ENCODE measurements around the gene AICDA.
"Not testable (repeated sequence)": the region's sequence is repeated elsewhere in the genome, so short reads cannot be mapped to it uniquely, and the experiment has no call there.

Gene AICDA

GRCh38 chr12:8612629-8613028 is at the start of gene AICDA:
TSS of gene AICDA (minus strand) at chr12:8612859. CDS start at chr12:8612767, 92 bp downstream.
- DNase-seq, result no peak

DNA sequence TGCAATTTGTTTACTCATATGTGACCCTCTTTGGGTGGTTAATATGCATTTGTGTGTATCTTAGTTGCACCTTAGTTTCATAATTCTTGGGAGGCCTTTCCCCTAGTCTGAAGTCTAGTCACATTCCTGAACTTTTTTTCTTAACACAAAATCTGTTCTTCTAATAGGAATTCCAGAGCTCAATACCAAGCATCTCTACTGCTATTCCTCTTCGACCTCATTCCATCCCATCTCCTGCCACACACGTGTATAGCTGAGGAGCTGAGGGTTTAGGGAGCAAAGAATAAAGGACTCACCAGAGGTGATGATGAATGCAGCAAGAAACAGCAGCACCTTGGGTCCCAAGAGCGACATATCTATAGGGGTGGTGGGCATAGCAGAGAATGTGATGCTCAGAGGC is 49.1 kb upstream of the AICDA start:
- DNase-seq, result no peak

DNA sequence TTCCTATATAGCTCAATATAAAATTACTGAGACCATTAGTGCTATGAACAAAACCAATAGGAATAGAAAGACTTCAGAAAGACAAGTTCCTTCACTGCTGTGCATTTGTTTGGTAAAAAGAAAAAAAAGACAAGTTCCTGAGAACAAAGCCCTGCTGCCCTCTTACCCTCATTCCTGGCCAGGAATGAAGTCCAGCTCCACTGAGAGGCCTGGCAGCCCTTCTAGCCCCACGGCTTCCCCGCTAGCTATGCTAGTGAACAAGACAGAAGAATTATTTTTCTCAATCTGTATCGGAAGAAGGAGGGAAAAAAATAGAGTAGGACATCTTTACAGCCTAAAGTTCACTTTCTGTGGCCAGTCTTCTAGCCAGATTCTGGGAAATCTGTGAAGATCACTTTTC is 48.4 kb upstream of the AICDA start:
- DNase-seq, result no peak

DNA sequence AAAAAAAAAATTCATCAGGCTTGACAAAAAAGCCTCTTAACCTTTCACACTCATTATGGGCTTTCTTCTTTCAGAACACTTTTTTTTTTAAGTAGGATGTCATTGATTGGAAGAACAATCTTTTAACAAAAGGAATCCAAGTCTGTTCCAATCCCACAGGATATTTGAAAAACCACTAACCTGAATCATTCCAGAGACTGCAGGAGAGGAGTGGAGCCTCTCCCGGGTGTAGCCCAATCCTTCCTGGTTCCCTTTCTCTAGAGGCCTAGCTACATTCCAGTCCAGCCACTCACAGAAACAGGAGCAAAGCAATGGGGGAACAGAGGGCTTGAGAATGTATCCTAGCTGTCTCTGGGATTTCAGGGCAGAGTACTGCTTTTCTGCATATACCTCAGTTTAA is 45.7 kb upstream of the AICDA start:
- no peak for DNase-seq

GRCh38 chr12:8655421-8655820 is 42.8 kb upstream of the AICDA start:
- DNase-seq, result no peak

GRCh38 chr12:8648576-8649205 is 36.0 kb upstream of the AICDA start:
- DNase-seq, result no peak

DNA sequence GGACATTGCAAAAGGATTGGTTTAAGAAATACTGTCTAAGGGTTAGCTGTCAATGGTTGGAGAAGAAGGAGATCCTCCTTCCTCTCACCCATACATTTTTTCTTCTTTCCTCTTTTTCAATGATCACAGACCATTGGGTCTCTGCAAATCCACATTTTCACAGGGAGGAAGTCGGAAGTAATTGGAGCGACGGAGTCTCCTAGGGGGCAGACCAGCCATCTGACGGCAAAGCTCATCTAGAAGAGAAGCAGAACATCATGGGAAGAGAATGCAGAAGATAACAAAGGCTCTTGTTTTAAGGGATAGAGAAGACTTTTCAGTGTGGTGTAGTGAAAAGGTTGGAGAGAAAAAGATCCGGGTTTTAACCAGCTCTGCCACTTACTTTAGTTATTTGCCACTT is 35.3 kb upstream of the AICDA start:
- DNase-seq, result no peak

DNA sequence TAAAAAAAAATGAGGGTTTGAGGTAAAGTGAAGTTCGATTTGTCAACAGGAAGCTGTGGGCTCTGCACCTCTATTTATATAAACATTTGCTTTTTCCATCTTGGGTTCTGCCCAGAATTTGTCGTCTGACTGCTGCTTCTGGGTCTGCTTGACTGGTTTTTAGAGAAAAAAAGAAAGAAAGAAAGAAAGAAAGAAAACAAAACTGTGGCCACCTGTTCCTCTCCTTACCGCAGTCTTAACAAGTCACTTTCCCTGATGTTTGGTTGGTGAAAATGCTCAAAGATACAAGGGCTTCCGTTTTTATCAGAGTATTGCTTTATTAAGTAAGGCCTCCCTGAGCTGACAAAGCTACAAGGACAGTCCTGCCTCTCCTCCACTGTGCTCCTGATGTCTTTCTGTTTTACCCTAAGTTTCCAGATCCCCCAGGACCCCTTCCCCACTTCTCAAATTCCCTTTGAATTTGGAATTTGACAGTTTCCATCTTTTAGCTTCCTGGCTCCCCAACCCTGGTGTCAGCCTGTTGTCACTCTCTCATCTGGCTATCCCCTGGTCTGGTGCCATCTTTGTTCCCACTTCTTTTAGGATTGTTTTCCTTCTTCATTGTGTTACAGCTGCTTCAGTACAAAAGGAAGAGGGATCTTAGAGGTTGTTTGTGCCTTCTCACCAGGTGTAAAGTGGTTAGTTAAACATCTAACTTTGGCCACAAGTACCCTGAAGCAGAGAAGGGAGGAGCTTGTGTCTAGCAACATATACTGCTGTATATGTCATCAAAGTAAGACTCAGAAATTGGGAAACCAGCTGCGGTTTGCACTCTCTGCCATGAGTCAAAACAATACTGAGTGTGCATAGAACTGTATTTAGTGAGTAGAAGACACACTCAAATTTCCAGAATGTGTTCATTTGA is 31.9 kb upstream of the AICDA start:
- no peak for DNase-seq

GRCh38 chr12:8642775-8643174 is 30.1 kb upstream of the AICDA start:
- no peak for DNase-seq

GRCh38 chr12:8639936-8640335 is 27.3 kb upstream of the AICDA start:
- DNase-seq, result no peak

GRCh38 chr12:8638951-8639350 is 26.3 kb upstream of the AICDA start:
- DNase-seq, result no peak

GRCh38 chr12:8637666-8638065 is 25.0 kb upstream of the AICDA start:
- DNase-seq, result no peak

DNA sequence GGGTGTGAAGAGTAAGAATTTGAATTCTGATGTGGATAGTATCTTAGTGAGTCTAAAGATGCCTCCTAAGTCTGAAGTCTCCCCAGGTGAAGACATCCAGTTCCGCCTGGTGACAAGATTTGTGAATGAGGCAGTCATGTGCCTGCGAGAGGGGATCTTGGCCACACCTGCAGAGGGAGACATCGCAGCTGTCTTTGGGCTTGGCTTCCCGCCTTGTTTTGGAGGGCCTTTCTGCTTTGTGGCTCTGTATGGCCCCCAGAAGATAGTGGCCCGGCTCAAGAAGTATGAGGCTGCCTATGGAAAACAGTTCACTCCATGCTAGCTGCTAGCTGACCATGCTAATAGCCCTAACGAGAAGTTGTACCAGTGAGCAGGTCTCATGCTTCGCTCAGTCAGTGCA is 24.6 kb upstream of the AICDA start:
- no peak for DNase-seq

GRCh38 chr12:8636581-8636980 is 23.9 kb upstream of the AICDA start:
- DNase-seq, result no peak

DNA sequence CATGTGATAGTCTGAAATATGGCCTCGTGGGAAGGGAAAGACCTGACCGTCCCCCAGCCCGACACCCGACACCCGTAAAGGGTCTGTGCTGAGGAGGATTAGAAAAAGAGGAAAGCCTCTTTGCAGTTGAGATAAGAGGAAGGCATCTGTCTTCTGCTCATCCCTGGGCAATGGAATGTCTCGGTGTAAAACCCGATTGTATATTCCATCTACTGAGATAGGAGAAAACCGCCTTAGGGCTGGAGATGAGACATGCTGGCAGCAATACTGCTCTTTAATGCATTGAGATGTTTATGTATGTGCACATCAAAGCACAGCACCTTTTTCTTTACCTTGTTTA is 23.3 kb upstream of the AICDA start:
- not testable (repeated sequence) for DNase-seq

GRCh38 chr12:8635342-8636006 is 22.8 kb upstream of the AICDA start:
- not testable (repeated sequence) for DNase-seq

DNA sequence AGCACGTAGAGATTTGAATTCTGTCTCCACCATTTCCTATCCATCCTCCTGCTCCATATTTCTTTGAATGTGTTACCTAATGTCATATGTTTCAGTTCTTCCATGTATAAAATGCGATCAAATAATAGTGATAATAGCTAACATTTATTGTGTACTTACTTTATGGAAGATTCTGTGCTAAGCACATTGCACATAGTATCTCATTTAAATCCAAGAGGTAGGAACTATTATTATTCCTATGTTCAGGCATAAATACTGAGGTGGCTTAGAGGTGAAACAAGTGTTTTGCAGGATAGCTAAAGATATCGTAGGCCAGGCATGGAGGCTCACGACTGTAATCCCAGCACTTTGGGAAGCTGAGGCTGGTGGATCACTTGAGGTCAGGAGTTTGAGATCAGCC is 17.5 kb upstream of the AICDA start:
- DNase-seq, result no peak

DNA sequence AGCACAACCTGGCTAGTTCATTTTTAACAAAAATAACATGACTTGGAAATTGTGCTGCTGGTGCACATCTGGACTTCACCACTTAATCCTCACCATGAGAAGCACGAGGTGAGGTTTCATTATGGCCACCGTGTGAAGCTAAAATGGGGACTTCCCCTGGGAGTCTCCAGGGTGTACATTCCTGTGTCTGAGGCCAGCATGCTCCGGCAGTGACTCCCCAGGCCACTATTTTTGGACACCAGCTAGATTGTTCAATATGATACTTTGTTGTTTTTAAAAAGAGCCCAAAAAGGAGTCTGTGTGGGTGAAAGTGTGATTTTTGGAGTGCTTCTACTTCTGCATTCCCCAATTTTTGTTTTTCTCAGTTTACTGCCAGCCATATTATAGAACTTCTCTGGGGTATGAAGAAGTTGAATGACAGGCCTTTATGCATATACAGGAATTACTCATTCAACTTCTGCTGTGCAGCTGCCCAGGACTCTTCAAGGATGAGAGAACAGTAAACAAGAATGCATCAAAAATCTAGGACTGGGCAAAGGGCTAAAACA is 16.9 kb upstream of the AICDA start:
- DNase-seq, result no peak

DNA sequence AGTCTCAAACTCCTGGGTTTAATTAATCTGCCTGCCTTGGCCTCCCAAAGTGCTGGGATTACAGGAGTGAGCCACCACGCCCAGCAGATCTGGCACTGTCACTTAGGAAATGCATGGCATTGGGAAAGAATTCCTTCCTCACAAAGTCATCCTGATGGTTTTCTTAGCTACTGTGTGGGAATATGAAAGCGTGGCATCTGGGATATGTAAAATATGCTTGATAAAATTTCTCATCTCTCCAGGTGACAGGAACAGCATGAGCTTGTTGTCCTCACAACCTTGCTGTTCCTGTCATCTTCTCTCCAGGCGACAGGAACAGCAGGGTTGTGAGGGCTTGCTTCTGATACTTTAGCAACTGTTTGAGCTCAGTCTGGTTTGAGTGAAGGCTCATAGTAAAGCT is 16.1 kb upstream of the AICDA start:
- DNase-seq, result no peak

DNA sequence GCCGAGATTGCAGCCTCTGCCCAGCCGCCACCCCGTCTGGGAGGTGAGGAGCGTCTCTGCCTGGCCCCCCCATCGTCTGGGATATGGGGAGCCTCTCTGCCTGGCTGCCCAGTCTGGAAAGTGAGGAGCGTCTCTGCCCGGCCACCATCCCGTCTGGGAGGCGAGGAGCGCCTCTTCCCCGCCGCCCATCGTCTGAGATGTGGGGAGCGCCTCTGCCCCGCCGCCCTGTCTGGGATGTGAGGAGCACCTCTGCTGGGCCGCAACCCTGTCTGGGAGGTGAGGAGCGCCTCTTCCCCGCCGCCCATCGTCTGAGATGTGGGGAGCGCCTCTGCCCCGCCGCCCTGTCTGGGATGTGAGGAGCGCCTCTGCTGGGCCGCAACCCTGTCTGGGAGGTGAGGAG is 12.1 kb upstream of the AICDA start:
- not testable (repeated sequence) for DNase-seq

DNA sequence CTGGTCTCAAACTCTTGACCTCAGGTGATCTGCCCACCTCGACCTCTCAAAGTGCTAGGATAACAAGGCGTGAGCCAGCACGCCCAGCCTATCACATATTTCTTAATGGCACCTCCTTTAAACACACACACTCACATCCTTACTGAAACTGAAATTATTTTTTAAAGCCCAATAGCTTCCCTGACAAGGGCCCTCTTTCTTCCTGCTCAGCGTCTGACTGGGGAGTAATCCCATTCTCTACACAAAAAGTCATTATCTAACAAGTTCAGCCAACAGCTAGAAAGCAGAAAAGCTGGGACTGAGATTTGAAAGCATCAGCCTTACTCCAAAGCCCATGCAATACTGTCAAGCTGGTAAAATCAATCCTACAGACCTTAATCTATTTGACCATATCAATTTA is 10.0 kb upstream of the AICDA start:
- DNase-seq, result no peak

GRCh38 chr12:8615206-8615605 is 2.5 kb upstream of the AICDA start:
- DNase-seq, result no peak

- not testable (repeated sequence) for DNase-seq
Observed at GRCh38 chr12:8613881-8614280, 1.2 kb upstream of the AICDA start.

DNA sequence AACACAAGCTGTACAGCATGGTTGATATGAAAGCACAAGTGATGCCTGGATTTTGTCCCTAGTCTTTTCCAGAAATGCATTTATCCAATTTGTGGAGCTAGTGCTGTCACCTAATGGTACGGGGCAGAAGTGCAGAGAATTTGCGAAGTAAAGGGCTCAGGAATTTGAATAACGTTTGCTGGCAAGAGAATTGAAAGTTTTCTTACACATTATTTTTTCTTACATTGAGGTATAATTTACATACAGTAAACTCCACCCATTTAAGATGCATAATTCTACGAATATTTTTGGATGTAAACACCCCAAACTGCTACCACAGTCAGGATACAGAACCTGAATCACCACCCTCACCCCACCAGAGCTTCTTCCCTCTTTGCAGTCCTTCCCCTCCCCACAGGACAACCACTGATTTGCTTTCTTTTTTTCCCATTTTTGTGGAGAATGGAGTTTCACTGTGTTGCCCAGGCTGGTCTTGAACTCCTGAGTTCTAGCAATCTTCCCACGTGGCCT is 3.5 kb downstream of the AICDA start:
- DNase-seq, result no peak
